OCI-LY1 (cell line): ENCODE measurements around the gene NUDC.

Experiments used
- EZH2 ChIP-seq: fragments of 200-600 bp; sonication (generic), shearing (Covaris generic); IDR thresholded peaks from 2 replicates; pipeline ENCODE4 v1.8.0; 2017; ENCODE audit warnings: borderline replicate concordance, mixed run types, mild to moderate bottlenecking, antibody characterized with exemption, low read length, moderate library complexity, mixed read lengths
- TF ChIP-seq, protein P1 (sequence below): fragments of 200-600 bp; sonication (generic), shearing (Covaris generic); IDR thresholded peaks from 2 replicates; pipeline ENCODE4 v1.5.1; 2017; ENCODE audit warnings: mild to moderate bottlenecking, antibody characterized with exemption, low read length, moderate library complexity, mixed read lengths

DNA sequence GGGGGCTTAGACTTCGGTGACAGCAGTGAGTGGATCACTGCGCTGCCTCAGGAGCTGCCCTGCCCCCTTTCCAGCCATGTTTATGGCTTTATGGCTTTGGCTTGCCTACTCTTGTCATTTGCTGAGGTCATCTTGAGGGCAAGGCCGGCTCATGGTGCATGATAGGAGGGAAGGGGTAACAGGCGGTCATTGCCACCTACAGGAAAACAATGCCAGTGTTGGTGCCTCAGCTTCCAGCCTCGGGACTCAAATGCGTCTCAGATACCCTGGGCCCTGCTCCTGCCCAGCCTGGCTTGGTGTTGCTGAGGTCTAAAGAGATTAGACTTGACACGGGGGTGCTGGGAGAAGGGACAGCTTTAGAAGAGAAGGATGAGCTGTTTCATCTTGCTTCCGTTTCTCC is 24.2 kb downstream of the NUDC start:
- TF ChIP-seq, protein P1, sequence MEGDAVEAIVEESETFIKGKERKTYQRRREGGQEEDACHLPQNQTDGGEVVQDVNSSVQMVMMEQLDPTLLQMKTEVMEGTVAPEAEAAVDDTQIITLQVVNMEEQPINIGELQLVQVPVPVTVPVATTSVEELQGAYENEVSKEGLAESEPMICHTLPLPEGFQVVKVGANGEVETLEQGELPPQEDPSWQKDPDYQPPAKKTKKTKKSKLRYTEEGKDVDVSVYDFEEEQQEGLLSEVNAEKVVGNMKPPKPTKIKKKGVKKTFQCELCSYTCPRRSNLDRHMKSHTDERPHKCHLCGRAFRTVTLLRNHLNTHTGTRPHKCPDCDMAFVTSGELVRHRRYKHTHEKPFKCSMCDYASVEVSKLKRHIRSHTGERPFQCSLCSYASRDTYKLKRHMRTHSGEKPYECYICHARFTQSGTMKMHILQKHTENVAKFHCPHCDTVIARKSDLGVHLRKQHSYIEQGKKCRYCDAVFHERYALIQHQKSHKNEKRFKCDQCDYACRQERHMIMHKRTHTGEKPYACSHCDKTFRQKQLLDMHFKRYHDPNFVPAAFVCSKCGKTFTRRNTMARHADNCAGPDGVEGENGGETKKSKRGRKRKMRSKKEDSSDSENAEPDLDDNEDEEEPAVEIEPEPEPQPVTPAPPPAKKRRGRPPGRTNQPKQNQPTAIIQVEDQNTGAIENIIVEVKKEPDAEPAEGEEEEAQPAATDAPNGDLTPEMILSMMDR = no peak
- no peak for TF ChIP-seq EZH2
